Hepatocyte (in vitro differentiated cells): ENCODE data around the gene ZC3HAV1.

ENCODE experiments used
- EZH2 ChIP-seq: fragments of 200-600 bp; sonication (generic); IDR thresholded peaks from 2 replicates; pipeline ENCODE4 v1.6.1; 2016; ENCODE audit warnings: antibody characterized with exemption, mild to moderate bottlenecking, borderline replicate concordance
- EZH2phosphoT487 ChIP-seq: fragments of 200-600 bp; sonication (generic); IDR thresholded peaks from one replicate; pipeline ENCODE4 v1.6.1; 2018; ENCODE audit warnings: antibody characterized with exemption, mild to moderate bottlenecking, low read depth, moderate library complexity; ENCODE audit not compliant: unreplicated experiment, severe bottlenecking
- TF ChIP-seq, protein P1 (sequence below): fragments of 200-600 bp; sonication (generic); IDR thresholded peaks from 2 replicates; pipeline ENCODE4 v1.5.1; 2016; ENCODE audit warnings: antibody characterized with exemption, mild to moderate bottlenecking; ENCODE audit not compliant: poor library complexity

DNA sequence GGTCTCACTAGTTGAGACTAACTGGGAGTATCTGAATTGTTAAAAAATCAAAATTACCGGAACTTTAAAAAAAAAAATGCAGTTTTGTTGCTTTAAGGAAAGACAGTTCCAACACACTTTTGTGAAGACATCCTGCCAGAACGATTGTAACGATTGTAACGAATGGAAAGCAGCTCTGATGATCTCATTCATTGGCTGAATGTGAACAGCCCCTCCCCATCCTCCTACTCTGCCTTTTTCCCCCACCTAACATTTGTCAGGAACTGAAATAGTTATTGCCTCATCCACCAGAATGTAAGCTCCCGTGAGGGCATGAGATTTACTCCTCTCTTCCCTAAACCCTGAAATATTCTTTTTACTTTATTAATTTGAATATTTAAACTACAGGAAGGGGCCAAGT is 50.6 kb downstream of the ZC3HAV1 start:
- TF ChIP-seq EZH2, result no peak
- no peak for TF ChIP-seq EZH2phosphoT487
- TF ChIP-seq, protein P1, sequence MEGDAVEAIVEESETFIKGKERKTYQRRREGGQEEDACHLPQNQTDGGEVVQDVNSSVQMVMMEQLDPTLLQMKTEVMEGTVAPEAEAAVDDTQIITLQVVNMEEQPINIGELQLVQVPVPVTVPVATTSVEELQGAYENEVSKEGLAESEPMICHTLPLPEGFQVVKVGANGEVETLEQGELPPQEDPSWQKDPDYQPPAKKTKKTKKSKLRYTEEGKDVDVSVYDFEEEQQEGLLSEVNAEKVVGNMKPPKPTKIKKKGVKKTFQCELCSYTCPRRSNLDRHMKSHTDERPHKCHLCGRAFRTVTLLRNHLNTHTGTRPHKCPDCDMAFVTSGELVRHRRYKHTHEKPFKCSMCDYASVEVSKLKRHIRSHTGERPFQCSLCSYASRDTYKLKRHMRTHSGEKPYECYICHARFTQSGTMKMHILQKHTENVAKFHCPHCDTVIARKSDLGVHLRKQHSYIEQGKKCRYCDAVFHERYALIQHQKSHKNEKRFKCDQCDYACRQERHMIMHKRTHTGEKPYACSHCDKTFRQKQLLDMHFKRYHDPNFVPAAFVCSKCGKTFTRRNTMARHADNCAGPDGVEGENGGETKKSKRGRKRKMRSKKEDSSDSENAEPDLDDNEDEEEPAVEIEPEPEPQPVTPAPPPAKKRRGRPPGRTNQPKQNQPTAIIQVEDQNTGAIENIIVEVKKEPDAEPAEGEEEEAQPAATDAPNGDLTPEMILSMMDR, result no peak
